ENCODE results near the gene ARHGEF7. TPM values are rescaled to one million over a fixed set of nuclear protein-coding genes. Genes with fewer than 3 reads are reported as not detected.

Gene ARHGEF7
- polyA plus RNA-seq, 1 donor (not counting 4 experiments of a cell fraction or from before 2014, with no cell fraction given) = 25.2 TPM

DNA sequence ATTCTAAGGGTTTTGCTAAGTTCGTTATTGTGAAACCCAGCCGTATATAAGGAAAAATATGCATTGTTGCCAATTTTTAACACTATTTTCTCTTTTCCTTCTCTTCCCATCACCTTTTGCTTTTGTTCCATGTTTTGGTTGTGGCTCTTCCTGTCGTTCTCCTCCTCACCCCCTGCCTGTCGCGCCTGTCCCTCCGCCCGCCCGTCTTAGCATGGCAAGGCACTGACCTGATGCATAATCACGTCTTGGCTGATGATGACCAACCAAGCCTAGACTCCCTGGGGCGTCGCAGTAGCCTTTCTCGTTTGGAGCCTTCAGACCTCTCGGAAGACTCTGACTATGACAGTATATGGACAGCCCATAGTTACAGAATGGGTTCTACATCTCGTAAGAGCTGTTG lies 176.8 kb downstream of the ARHGEF7 start:
- TF ChIP-seq, protein P1, sequence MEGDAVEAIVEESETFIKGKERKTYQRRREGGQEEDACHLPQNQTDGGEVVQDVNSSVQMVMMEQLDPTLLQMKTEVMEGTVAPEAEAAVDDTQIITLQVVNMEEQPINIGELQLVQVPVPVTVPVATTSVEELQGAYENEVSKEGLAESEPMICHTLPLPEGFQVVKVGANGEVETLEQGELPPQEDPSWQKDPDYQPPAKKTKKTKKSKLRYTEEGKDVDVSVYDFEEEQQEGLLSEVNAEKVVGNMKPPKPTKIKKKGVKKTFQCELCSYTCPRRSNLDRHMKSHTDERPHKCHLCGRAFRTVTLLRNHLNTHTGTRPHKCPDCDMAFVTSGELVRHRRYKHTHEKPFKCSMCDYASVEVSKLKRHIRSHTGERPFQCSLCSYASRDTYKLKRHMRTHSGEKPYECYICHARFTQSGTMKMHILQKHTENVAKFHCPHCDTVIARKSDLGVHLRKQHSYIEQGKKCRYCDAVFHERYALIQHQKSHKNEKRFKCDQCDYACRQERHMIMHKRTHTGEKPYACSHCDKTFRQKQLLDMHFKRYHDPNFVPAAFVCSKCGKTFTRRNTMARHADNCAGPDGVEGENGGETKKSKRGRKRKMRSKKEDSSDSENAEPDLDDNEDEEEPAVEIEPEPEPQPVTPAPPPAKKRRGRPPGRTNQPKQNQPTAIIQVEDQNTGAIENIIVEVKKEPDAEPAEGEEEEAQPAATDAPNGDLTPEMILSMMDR (optimal IDR thresholded peaks at IDR 0.05 in 1 of 3, IDR thresholded peaks at IDR 0.05 in 1 of 3, conservative IDR thresholded peaks at IDR 0.05 in 1 of 3; ENCODE audit: extremely low read depth in 1 of 3, insufficient read depth in 2 of 3, low read length in 3 of 3) = no peak
- no peak for TF ChIP-seq EZH2 (IDR thresholded peaks at IDR 0.05; ENCODE audit: low read length)

DNA sequence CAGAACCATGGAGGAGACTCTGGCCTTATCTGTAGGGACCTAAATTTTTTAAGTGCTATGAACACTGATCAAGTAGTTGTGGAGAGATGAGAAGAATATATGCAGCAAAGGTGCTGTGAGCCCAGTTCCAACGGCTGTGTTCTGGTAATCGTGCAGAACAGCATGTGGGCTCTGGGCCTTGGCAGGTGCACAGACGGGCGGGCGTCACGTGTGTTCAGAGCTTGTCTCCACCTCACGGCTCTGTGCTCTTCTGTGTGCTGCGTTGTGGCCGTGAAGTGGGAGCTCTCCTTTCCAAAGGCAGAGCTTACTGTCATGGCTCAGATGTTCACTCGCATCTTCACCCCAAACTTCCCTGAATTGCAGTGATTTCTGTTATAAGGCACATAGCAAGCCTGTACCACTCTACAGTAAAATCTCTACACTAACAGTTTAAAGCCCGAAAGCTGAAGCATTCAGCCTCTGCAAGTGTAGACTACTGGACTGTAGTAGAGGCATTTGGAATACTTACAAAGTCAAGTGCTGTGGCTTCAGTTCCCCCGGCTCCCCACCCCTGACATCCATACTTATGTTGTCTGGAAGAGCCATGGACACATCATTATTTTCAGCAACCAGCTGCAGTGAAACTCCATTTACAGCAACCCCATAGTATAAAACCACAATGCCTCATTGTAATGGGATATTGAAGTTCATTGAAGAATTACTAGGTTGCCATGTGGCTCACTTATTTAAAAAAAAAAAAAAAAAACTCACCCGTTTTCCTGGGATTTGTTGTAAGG lies 177.8 kb downstream of the ARHGEF7 start:
- H4K20me1 ChIP-seq (ENCODE audit: control insufficient read depth, extremely low read depth, insufficient read depth, low read length) = no peaks in the 10 kb centered on the region
- H3K9me1 ChIP-seq (ENCODE audit: control insufficient read depth, extremely low read depth, insufficient read depth, low read length) = no peaks in the 10 kb centered on the region
- peaks cover 5 to 19% of the 10 kb centered on the region in 2 experiments for H3K36me3 ChIP-seq (ENCODE audit: control insufficient read depth in 2 of 2, extremely low read depth in 1 of 2, insufficient read depth in 2 of 2, low read length in 2 of 2)
- no peak overlapping the region for H3K27ac ChIP-seq (ENCODE audit: control insufficient read depth, insufficient read depth, low read length)
- FAIRE-seq (no peak), DNase-seq (ENCODE audit: low read depth, low spot score) (no peak)
- no peaks in the 10 kb centered on the region for H3K9me3 ChIP-seq (ENCODE audit: control insufficient read depth, low read depth, low read length)
- dilution Hi-C loops (cut with MboI; ENCODE audit: extremely low pct_ligation_motif_present, low sequenced_read_pairs) = no loop called here
- H2AFZ ChIP-seq (ENCODE audit: control insufficient read depth, low read length) = no peak overlapping the region
- H3K27me3 ChIP-seq (ENCODE audit: control insufficient read depth, extremely low read depth, insufficient read depth, low read length) = no peaks in the 10 kb centered on the region
- H3K79me2 ChIP-seq (ENCODE audit: control insufficient read depth, insufficient read depth, low read length) = no peaks in the 10 kb centered on the region
- no peak overlapping the region for H3K4me2 ChIP-seq (ENCODE audit: control insufficient read depth, extremely low read depth, insufficient read depth, low read depth, low read length)
- H3K4me3 ChIP-seq (ENCODE audit: control insufficient read depth in 2 of 3, extremely low read depth in 1 of 3, insufficient read depth in 2 of 3, low read depth in 1 of 3, low read length in 3 of 3) = no peak overlapping the region
- no peaks in the 10 kb centered on the region for H3K4me1 ChIP-seq (ENCODE audit: control insufficient read depth, extremely low read depth, insufficient read depth, low read length)
- no peak overlapping the region for H3K9ac ChIP-seq (ENCODE audit: control insufficient read depth, extremely low read depth, insufficient read depth, low read length)
- TF ChIP-seq EZH2 (IDR thresholded peaks at IDR 0.05; ENCODE audit: low read length) = no peak
- TF ChIP-seq, protein P1 (optimal IDR thresholded peaks at IDR 0.05 in 1 of 3, IDR thresholded peaks at IDR 0.05 in 1 of 3, conservative IDR thresholded peaks at IDR 0.05 in 1 of 3; ENCODE audit: extremely low read depth in 1 of 3, insufficient read depth in 2 of 3, low read length in 3 of 3) = no peak

More for the DNA sequence above, 176.8 kb downstream of the ARHGEF7 start:
- DNase-seq (ENCODE audit: low read depth, low spot score) (no peak), FAIRE-seq (no peak)
- dilution Hi-C loops (cut with MboI; ENCODE audit: extremely low pct_ligation_motif_present, low sequenced_read_pairs) = no loop called here
- Histone ChIP-seq H3K4me3 (ENCODE audit: control insufficient read depth in 2 of 3, extremely low read depth in 1 of 3, insufficient read depth in 2 of 3, low read depth in 1 of 3, low read length in 3 of 3) (no peak overlapping the region), H3K4me1 (ENCODE audit: control insufficient read depth, extremely low read depth, insufficient read depth, low read length) (no peaks in the 10 kb centered on the region), H3K4me2 (ENCODE audit: control insufficient read depth, extremely low read depth, insufficient read depth, low read depth, low read length) (no peak overlapping the region), H2AFZ (ENCODE audit: control insufficient read depth, low read length) (no peak overlapping the region), H3K9me1 (ENCODE audit: control insufficient read depth, extremely low read depth, insufficient read depth, low read length) (no peaks in the 10 kb centered on the region), H3K79me2 (ENCODE audit: control insufficient read depth, insufficient read depth, low read length) (no peaks in the 10 kb centered on the region), H3K9ac (ENCODE audit: control insufficient read depth, extremely low read depth, insufficient read depth, low read length) (no peak overlapping the region), H3K27ac (ENCODE audit: control insufficient read depth, insufficient read depth, low read length) (no peak overlapping the region), H4K20me1 (ENCODE audit: control insufficient read depth, extremely low read depth, insufficient read depth, low read length) (no peaks in the 10 kb centered on the region), H3K9me3 (ENCODE audit: control insufficient read depth, low read depth, low read length) (no peaks in the 10 kb centered on the region), H3K27me3 (ENCODE audit: control insufficient read depth, extremely low read depth, insufficient read depth, low read length) (no peaks in the 10 kb centered on the region), H3K36me3 (ENCODE audit: control insufficient read depth in 2 of 2, extremely low read depth in 1 of 2, insufficient read depth in 2 of 2, low read length in 2 of 2) (peaks cover 5 to 26% of the 10 kb centered on the region in 2 experiments)
